GM19099 (cell line): ENCODE results near the gene TJP1.

Experiments used
- POLR2A ChIP-seq: IDR thresholded peaks from 3 replicates; pipeline ENCODE4 v1.6.1; 2011; ENCODE audit warnings: low read depth; ENCODE audit not compliant: insufficient read length; ENCODE audit errors: extremely low read depth

The TJP1 gene

GRCh38 chr15:29822100-29822683, at the start of gene TJP1:
TSS of gene TJP1 (minus strand) at chr15:29822468. CDS start at chr15:29822028, 440 bp downstream.
- TF ChIP-seq POLR2A = no peak

GRCh38 chr15:29871401-29871800, 49.1 kb upstream of the TJP1 start:
- TF ChIP-seq POLR2A = no peak

GRCh38 chr15:29870495-29871151, 48.4 kb upstream of the TJP1 start:
- TF ChIP-seq POLR2A = no peak

- TF ChIP-seq POLR2A = no peak
These were observed 45.2 kb upstream of the TJP1 start for GRCh38 chr15:29867241-29868000.

GRCh38 chr15:29866337-29866736, 44.1 kb upstream of the TJP1 start:
- no peak for TF ChIP-seq POLR2A

- no peak for TF ChIP-seq POLR2A
These were observed 42.2 kb upstream of the TJP1 start for GRCh38 chr15:29864501-29864900.

GRCh38 chr15:29863438-29863837, 41.2 kb upstream of the TJP1 start:
- no peak for TF ChIP-seq POLR2A

GRCh38 chr15:29862271-29862670, 40.0 kb upstream of the TJP1 start:
- TF ChIP-seq POLR2A = no peak

- no peak for TF ChIP-seq POLR2A
These were observed 38.6 kb upstream of the TJP1 start for GRCh38 chr15:29860872-29861271.

GRCh38 chr15:29859973-29860715, 37.9 kb upstream of the TJP1 start:
- TF ChIP-seq POLR2A = no peak

- TF ChIP-seq POLR2A = no peak
These were observed 37.0 kb upstream of the TJP1 start for GRCh38 chr15:29859293-29859692.

GRCh38 chr15:29857221-29857789, 35.0 kb upstream of the TJP1 start:
- TF ChIP-seq POLR2A = no peak

- TF ChIP-seq POLR2A = no peak
These were observed 32.1 kb upstream of the TJP1 start for GRCh38 chr15:29854413-29854812.

GRCh38 chr15:29853211-29853987, 31.1 kb upstream of the TJP1 start:
- TF ChIP-seq POLR2A = no peak

GRCh38 chr15:29852201-29852600, 29.9 kb upstream of the TJP1 start:
- TF ChIP-seq POLR2A = no peak

GRCh38 chr15:29849716-29850115, 27.4 kb upstream of the TJP1 start:
- TF ChIP-seq POLR2A = no peak
